ENCODE measurements around the gene ZNF518A. TPM values are rescaled to one million over a fixed set of nuclear protein-coding genes. Genes with fewer than 3 reads are reported as not detected.

ZNF518A gene
- 20.8 TPM for polyA plus RNA-seq (2013)

GRCh38 chr10:96129387-96130325 lies at the start of gene ZNF518A:
TSS of gene ZNF518A (plus strand) at chr10:96130297. CDS start at chr10:96156323, 26,026 bp downstream.
- ChIA-PET CTCF (interaction anchor here (0.6 to 1.7 kb wide), 4 partner anchors 40 to 113 kb away, joined by 3 to 7 read pairs (median 3); no protein-coding TSS in a partner anchor), POLR2A (interaction anchor here (0.8 to 2.3 kb wide), 3 partner anchors 40 to 113 kb away, joined by 4 to 17 read pairs (median 5); partner anchors contain the start of gene CCNJ)
- H3K27me3 ChIP-seq (replicated peaks in 2 of 5; ENCODE audit: control insufficient read depth in 4 of 5, insufficient read depth in 5 of 5, low read length in 4 of 5), result peaks cover 0 to 41% (median 18%) of the 10 kb centered on the region in 5 experiments
- H3K27ac ChIP-seq (ENCODE audit: insufficient read depth in 1 of 2, low read depth in 1 of 2, low read length in 2 of 2, poor library complexity in 1 of 2, severe bottlenecking in 2 of 2), result peak within 1 kb of the TSS; percentile 99 to 100
- WGBS (ENCODE audit: insufficient coverage), result 9% methylated on average over 47 of the region's 48 CpGs
- peaks cover 0 to 13% (median 1%) of the 10 kb centered on the region in 5 experiments for H3K9me3 ChIP-seq (ENCODE audit: control extremely low read depth in 1 of 5, control insufficient read depth in 4 of 5, insufficient read depth in 2 of 5, low read depth in 1 of 5, low read length in 4 of 5)
- peaks cover 0 to 16% (median 8%) of the 10 kb centered on the region in 4 experiments for H3K36me3 ChIP-seq (ENCODE audit: control insufficient read depth in 4 of 4, insufficient read depth in 4 of 4, low read length in 3 of 4)
- peak within 1 kb of the TSS; percentile 73 to 99 (median 95) for H3K4me3 ChIP-seq (ENCODE audit: control insufficient read depth in 1 of 7, extremely low read depth in 1 of 7, insufficient read depth in 4 of 7, low read depth in 2 of 7, low read length in 6 of 7)
- peaks cover 6 to 21% (median 12%) of the 10 kb centered on the region in 4 experiments for H3K4me1 ChIP-seq (ENCODE audit: control extremely low read depth in 1 of 4, control insufficient read depth in 4 of 4, insufficient read depth in 4 of 4, low read length in 3 of 4)
- DNase-seq, result peak; percentile 98 to 99 (median 98)

GRCh38 chr10:96082153-96082552 lies 47.9 kb upstream of the ZNF518A start:
- Histone ChIP-seq H3K36me3 (ENCODE audit: control insufficient read depth in 4 of 4, insufficient read depth in 4 of 4, low read length in 3 of 4) (peaks cover 0 to 2% (median 0%) of the 10 kb centered on the region in 4 experiments), H3K27me3 (replicated peaks in 2 of 5; ENCODE audit: control insufficient read depth in 4 of 5, insufficient read depth in 5 of 5, low read length in 4 of 5) (no peaks in the 10 kb centered on the region), H3K9me3 (ENCODE audit: control extremely low read depth in 1 of 5, control insufficient read depth in 4 of 5, insufficient read depth in 2 of 5, low read depth in 1 of 5, low read length in 4 of 5) (no peaks in the 10 kb centered on the region), H3K27ac (ENCODE audit: insufficient read depth in 1 of 2, low read depth in 1 of 2, low read length in 2 of 2, poor library complexity in 1 of 2, severe bottlenecking in 2 of 2) (no peak overlapping the region), H3K4me1 (ENCODE audit: control extremely low read depth in 1 of 4, control insufficient read depth in 4 of 4, insufficient read depth in 4 of 4, low read length in 3 of 4) (no peaks in the 10 kb centered on the region), H3K4me3 (ENCODE audit: control insufficient read depth in 1 of 7, extremely low read depth in 1 of 7, insufficient read depth in 4 of 7, low read depth in 2 of 7, low read length in 6 of 7) (no peak overlapping the region)
- POLR2A ChIA-PET, result no interaction called here
- CTCF ChIA-PET, result interaction anchor here (1.3 kb wide), 1 partner anchor 23 kb away, joined by 3 read pairs; no protein-coding TSS in a partner anchor
- 71% methylated on average over 2 of the region's 2 CpGs for WGBS (ENCODE audit: insufficient coverage)
- no peak for DNase-seq

- H3K4me3 ChIP-seq (ENCODE audit: control insufficient read depth in 1 of 7, extremely low read depth in 1 of 7, insufficient read depth in 4 of 7, low read depth in 2 of 7, low read length in 6 of 7), result no peak overlapping the region
- no peaks in the 10 kb centered on the region for H3K9me3 ChIP-seq (ENCODE audit: control extremely low read depth in 1 of 5, control insufficient read depth in 4 of 5, insufficient read depth in 2 of 5, low read depth in 1 of 5, low read length in 4 of 5)
- peaks cover 0 to 2% (median 0%) of the 10 kb centered on the region in 4 experiments for H3K36me3 ChIP-seq (ENCODE audit: control insufficient read depth in 4 of 4, insufficient read depth in 4 of 4, low read length in 3 of 4)
- H3K4me1 ChIP-seq (ENCODE audit: control extremely low read depth in 1 of 4, control insufficient read depth in 4 of 4, insufficient read depth in 4 of 4, low read length in 3 of 4), result no peaks in the 10 kb centered on the region
- POLR2A ChIA-PET, result no interaction called here
- 100% methylated on average over 1 of the region's 1 CpG for WGBS (ENCODE audit: insufficient coverage)
- H3K27me3 ChIP-seq (replicated peaks in 2 of 5; ENCODE audit: control insufficient read depth in 4 of 5, insufficient read depth in 5 of 5, low read length in 4 of 5), result no peaks in the 10 kb centered on the region
- CTCF ChIA-PET, result interaction anchor here (1.3 kb wide), 1 partner anchor 24 kb away, joined by 3 read pairs; no protein-coding TSS in a partner anchor
- DNase-seq, result no peak
- no peak overlapping the region for H3K27ac ChIP-seq (ENCODE audit: insufficient read depth in 1 of 2, low read depth in 1 of 2, low read length in 2 of 2, poor library complexity in 1 of 2, severe bottlenecking in 2 of 2)
Observed at GRCh38 chr10:96082748-96083147, 47.3 kb upstream of the ZNF518A start.

GRCh38 chr10:96089116-96089515 lies 41.0 kb upstream of the ZNF518A start:
- H3K27me3 ChIP-seq (replicated peaks in 2 of 5; ENCODE audit: control insufficient read depth in 4 of 5, insufficient read depth in 5 of 5, low read length in 4 of 5), result peaks cover 0 to 25% (median 9%) of the 10 kb centered on the region in 5 experiments
- H3K36me3 ChIP-seq (ENCODE audit: control insufficient read depth in 4 of 4, insufficient read depth in 4 of 4, low read length in 3 of 4), result no peaks in the 10 kb centered on the region
- POLR2A ChIA-PET, result interaction anchor here (1.9 kb wide), 2 partner anchors 41 to 45 kb away, joined by 7 to 17 read pairs; partner anchors contain the start of genes CCNJ and ZNF518A
- peaks cover 2 to 18% (median 6%) of the 10 kb centered on the region in 5 experiments for H3K9me3 ChIP-seq (ENCODE audit: control extremely low read depth in 1 of 5, control insufficient read depth in 4 of 5, insufficient read depth in 2 of 5, low read depth in 1 of 5, low read length in 4 of 5)
- WGBS (ENCODE audit: insufficient coverage), result no CpG with 5 or more reads among the region's 2 CpGs
- CTCF ChIA-PET, result interaction anchor here (1.3 to 1.8 kb wide), 2 partner anchors 12 to 41 kb away, joined by 4 to 7 read pairs; partner anchors contain the start of gene ZNF518A
- H3K4me1 ChIP-seq (ENCODE audit: control extremely low read depth in 1 of 4, control insufficient read depth in 4 of 4, insufficient read depth in 4 of 4, low read length in 3 of 4), result peaks cover 0 to 9% (median 6%) of the 10 kb centered on the region in 4 experiments
- peak overlapping the region in 3 of 7 experiments; percentile 88 to 99 (median 98) for H3K4me3 ChIP-seq (ENCODE audit: control insufficient read depth in 1 of 7, extremely low read depth in 1 of 7, insufficient read depth in 4 of 7, low read depth in 2 of 7, low read length in 6 of 7)
- peak in 2 of 3 donors; percentile 1 to 7 for DNase-seq
- H3K27ac ChIP-seq (ENCODE audit: insufficient read depth in 1 of 2, low read depth in 1 of 2, low read length in 2 of 2, poor library complexity in 1 of 2, severe bottlenecking in 2 of 2), result no peak overlapping the region

GRCh38 chr10:96089670-96090462 lies 40.2 kb upstream of the ZNF518A start:
- POLR2A ChIA-PET, result interaction anchor here (1.2 to 1.9 kb wide), 3 partner anchors 40 to 126 kb away, joined by 3 to 17 read pairs (median 7); partner anchors contain the start of genes CCNJ and ZNF518A
- DNase-seq, result peak; percentile 98
- peak overlapping the region; percentile 82 to 99 (median 93) for H3K4me3 ChIP-seq (ENCODE audit: control insufficient read depth in 1 of 7, extremely low read depth in 1 of 7, insufficient read depth in 4 of 7, low read depth in 2 of 7, low read length in 6 of 7)
- H3K9me3 ChIP-seq (ENCODE audit: control extremely low read depth in 1 of 5, control insufficient read depth in 4 of 5, insufficient read depth in 2 of 5, low read depth in 1 of 5, low read length in 4 of 5), result peaks cover 2 to 18% (median 6%) of the 10 kb centered on the region in 5 experiments
- H3K4me1 ChIP-seq (ENCODE audit: control extremely low read depth in 1 of 4, control insufficient read depth in 4 of 4, insufficient read depth in 4 of 4, low read length in 3 of 4), result peaks cover 0 to 9% (median 6%) of the 10 kb centered on the region in 4 experiments
- H3K27ac ChIP-seq (ENCODE audit: insufficient read depth in 1 of 2, low read depth in 1 of 2, low read length in 2 of 2, poor library complexity in 1 of 2, severe bottlenecking in 2 of 2), result peak overlapping the region; percentile 95 to 97
- CTCF ChIA-PET, result interaction anchor here (1.3 to 1.8 kb wide), 2 partner anchors 13 to 40 kb away, joined by 4 to 7 read pairs; partner anchors contain the start of gene ZNF518A
- H3K36me3 ChIP-seq (ENCODE audit: control insufficient read depth in 4 of 4, insufficient read depth in 4 of 4, low read length in 3 of 4), result no peaks in the 10 kb centered on the region
- under 1% methylated on average over 36 of the region's 47 CpGs for WGBS (ENCODE audit: insufficient coverage)
- peaks cover 0 to 30% (median 9%) of the 10 kb centered on the region in 5 experiments for H3K27me3 ChIP-seq (replicated peaks in 2 of 5; ENCODE audit: control insufficient read depth in 4 of 5, insufficient read depth in 5 of 5, low read length in 4 of 5)

GRCh38 chr10:96090463-96090800 lies 39.7 kb upstream of the ZNF518A start:
- no peaks in the 10 kb centered on the region for H3K36me3 ChIP-seq (ENCODE audit: control insufficient read depth in 4 of 4, insufficient read depth in 4 of 4, low read length in 3 of 4)
- ChIA-PET POLR2A (interaction anchor here (1.2 to 1.9 kb wide), 3 partner anchors 40 to 126 kb away, joined by 3 to 17 read pairs (median 7); partner anchors contain the start of genes CCNJ and ZNF518A), CTCF (interaction anchor here (1.8 kb wide), 1 partner anchor 39 kb away, joined by 7 read pairs; the partner anchor contains the start of gene ZNF518A)
- peak overlapping the region; percentile 95 to 97 for H3K27ac ChIP-seq (ENCODE audit: insufficient read depth in 1 of 2, low read depth in 1 of 2, low read length in 2 of 2, poor library complexity in 1 of 2, severe bottlenecking in 2 of 2)
- H3K9me3 ChIP-seq (ENCODE audit: control extremely low read depth in 1 of 5, control insufficient read depth in 4 of 5, insufficient read depth in 2 of 5, low read depth in 1 of 5, low read length in 4 of 5), result peaks cover 2 to 20% (median 6%) of the 10 kb centered on the region in 5 experiments
- DNase-seq, result no peak
- WGBS (ENCODE audit: insufficient coverage), result 90% methylated on average over 9 of the region's 9 CpGs
- peaks cover 0 to 33% (median 12%) of the 10 kb centered on the region in 5 experiments for H3K27me3 ChIP-seq (replicated peaks in 2 of 5; ENCODE audit: control insufficient read depth in 4 of 5, insufficient read depth in 5 of 5, low read length in 4 of 5)
- H3K4me1 ChIP-seq (ENCODE audit: control extremely low read depth in 1 of 4, control insufficient read depth in 4 of 4, insufficient read depth in 4 of 4, low read length in 3 of 4), result peaks cover 0 to 9% (median 6%) of the 10 kb centered on the region in 4 experiments
- H3K4me3 ChIP-seq (ENCODE audit: control insufficient read depth in 1 of 7, extremely low read depth in 1 of 7, insufficient read depth in 4 of 7, low read depth in 2 of 7, low read length in 6 of 7), result peak overlapping the region in 6 of 7 experiments; percentile 86 to 99 (median 94)

All from common myeloid progenitor, CD34-positive (primary cell).